Measurements from ENCODE around the gene CEPT1. TPM values are rescaled to one million over a fixed set of nuclear protein-coding genes. Genes with fewer than 3 reads are reported as not detected.

The CEPT1 gene
- total and polyA plus RNA-seq, 2 experiments from 2014 or later = 15.9 to 21.0 TPM

DNA sequence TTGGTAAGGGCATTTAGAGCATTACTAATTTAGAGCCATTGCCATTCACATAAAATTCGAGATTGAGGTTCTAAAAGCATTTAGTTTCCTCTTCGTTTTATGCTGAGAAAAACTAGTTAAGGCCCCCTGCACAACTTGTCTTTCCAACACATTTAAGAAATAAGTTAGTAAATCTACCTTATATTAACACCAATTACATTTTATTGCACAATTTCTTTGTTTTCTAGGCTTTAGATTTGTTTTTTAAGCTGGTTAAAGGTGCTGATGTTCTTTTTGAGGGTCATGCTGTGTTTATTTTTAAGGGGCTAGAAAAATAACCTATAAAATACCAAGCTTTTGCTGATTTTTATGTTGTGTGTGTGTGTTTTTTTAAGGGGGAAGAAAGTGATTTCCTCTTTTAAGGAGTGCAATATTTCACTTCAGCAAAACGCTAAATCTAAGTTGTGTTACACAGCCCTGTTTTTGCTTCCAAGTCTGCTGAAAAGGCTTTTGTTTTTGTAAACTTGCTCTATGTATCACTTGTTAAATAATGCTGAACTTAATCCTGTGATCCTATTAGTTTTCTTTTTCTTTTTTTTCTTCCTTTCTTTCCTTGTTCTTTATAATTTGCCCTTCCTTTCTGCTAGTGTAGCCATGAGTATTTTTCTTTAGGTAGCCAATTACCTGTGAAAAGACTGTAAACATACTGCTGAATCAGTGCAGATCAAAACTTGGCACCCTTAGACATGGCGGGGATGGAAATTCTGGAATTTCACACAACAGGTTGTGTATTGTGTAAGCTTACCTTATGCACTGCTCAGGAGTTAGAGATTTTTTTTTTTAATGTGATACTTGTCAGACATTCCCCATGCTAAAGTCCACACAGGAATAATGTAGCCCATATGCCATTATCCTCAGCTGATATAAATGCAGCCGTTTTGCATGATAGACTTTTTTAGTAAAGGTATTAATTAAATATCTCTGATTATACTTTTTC lies 1.5 kb downstream of the CEPT1 start:
- Histone ChIP-seq H3K4me1 (ENCODE audit: low read depth) (peaks cover 11% of the 10 kb centered on the region), H3K36me3 (peaks cover 15% of the 10 kb centered on the region), H3K27ac (no peak overlapping the region), H3K27me3 (no peaks in the 10 kb centered on the region), H3K4me3 (peak overlapping the region; percentile 64), H3K9me3 (ENCODE audit: low read depth) (no peaks in the 10 kb centered on the region)
- TF ChIP-seq, protein P1, sequence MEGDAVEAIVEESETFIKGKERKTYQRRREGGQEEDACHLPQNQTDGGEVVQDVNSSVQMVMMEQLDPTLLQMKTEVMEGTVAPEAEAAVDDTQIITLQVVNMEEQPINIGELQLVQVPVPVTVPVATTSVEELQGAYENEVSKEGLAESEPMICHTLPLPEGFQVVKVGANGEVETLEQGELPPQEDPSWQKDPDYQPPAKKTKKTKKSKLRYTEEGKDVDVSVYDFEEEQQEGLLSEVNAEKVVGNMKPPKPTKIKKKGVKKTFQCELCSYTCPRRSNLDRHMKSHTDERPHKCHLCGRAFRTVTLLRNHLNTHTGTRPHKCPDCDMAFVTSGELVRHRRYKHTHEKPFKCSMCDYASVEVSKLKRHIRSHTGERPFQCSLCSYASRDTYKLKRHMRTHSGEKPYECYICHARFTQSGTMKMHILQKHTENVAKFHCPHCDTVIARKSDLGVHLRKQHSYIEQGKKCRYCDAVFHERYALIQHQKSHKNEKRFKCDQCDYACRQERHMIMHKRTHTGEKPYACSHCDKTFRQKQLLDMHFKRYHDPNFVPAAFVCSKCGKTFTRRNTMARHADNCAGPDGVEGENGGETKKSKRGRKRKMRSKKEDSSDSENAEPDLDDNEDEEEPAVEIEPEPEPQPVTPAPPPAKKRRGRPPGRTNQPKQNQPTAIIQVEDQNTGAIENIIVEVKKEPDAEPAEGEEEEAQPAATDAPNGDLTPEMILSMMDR (IDR thresholded peaks at IDR 0.05; ENCODE audit: low read depth, low read length) = no peak
- no peak for DNase-seq (ENCODE audit: low read depth in 1 of 2, low spot score in 1 of 2)

DNA sequence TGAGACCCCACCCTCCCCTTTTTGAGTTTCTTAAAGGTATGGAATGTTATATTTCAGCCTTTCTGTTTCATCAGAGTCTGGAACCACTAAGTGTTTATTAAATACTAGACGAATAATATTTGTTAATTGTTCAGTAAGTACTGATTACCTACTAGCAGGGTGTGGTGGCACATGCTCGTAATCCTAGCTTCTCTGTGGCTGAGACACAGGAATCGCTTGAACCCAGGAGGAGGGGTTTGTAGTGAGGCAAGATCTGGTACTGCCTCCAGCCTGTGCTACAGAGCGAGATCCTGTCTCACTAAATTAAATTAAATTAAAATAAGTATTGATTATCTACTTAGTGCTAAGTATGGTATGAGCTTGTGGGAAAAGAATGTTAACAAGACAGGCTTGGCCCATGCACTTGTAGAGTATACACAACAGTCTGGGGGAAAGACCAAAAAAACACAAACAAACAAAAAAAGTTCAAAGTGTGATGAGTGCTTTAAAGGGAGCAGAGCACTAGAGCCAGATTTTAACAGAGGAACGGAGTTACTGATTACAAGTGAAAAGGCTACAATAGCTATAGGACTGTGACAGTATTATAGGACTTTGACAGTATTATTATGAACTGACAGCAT lies 2.4 kb downstream of the CEPT1 start:
- H3K4me1 ChIP-seq (ENCODE audit: low read depth) = peaks cover 11% of the 10 kb centered on the region
- H3K36me3 ChIP-seq = peaks cover 9% of the 10 kb centered on the region
- no peak overlapping the region for H3K4me3 ChIP-seq
- TF ChIP-seq, protein P1 (IDR thresholded peaks at IDR 0.05; ENCODE audit: low read depth, low read length) = no peak
- H3K27ac ChIP-seq = no peak overlapping the region
- H3K27me3 ChIP-seq = no peaks in the 10 kb centered on the region
- no peak for DNase-seq (ENCODE audit: low read depth in 1 of 2, low spot score in 1 of 2)
- no peaks in the 10 kb centered on the region for H3K9me3 ChIP-seq (ENCODE audit: low read depth)

DNA sequence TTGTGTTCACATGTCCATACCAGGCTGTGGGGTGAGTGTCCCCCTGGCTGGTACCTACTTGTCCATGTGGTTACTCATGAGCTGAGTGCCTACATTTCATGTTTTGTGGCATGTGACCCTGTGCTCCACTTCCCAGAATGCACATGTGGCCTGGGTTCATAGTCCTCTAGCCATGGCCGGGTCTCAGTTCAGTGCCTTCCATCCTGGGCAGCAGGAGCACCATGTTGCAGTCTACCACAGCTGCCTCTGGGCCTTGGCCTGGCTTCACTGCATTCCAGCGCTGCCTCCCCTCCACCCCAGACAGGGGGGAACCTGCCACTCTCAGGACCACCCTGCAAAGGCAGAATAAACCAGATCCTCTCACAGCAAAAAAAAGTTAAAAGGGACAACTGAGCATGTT lies 5.5 kb downstream of the CEPT1 start:
- no peaks in the 10 kb centered on the region for H3K9me3 ChIP-seq (ENCODE audit: low read depth)
- H3K27me3 ChIP-seq = no peaks in the 10 kb centered on the region
- DNase-seq (ENCODE audit: low read depth in 1 of 2, low spot score in 1 of 2) = no peak
- H3K4me3 ChIP-seq = no peak overlapping the region
- no peak overlapping the region for H3K27ac ChIP-seq
- H3K4me1 ChIP-seq (ENCODE audit: low read depth) = peaks cover 8% of the 10 kb centered on the region
- peaks cover 13% of the 10 kb centered on the region for H3K36me3 ChIP-seq
- TF ChIP-seq, protein P1 (IDR thresholded peaks at IDR 0.05; ENCODE audit: low read depth, low read length) = no peak

DNA sequence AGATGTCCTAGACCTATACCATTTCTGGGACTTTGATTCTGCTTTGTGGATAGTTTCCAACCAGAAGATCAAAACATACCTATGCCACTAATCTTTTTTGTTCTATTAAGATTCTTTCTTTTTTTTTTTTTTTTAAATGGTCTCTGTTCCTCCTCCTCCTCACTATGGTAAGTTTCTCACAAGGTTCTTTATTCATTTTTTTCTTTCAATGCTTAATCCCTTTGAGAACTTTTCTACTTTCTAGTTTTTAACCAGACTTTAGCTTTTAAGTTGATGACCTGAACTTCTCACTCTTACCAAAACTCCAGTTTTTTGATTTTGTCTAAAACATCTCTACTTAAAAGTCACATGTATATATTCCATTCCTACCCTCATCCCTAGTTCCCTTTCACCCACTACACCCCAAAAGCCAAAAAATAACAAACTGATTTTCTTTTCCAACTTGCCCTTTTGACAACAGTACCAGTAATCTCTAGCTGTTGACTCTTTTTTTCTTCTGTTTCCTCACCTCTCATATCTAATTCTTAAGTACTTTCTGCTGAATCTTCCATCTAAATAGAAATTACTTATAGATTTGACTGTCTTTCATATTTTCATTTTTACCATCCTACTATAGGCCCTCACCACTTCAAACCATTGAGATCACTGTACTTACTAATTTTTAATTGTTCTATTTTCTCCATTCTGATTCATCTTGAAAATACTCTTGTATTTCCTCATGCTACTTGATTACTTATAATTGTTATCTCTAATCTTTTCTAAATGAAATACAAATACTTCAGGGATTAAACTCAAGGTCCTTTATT lies 6.1 kb downstream of the CEPT1 start:
- H3K27me3 ChIP-seq = no peaks in the 10 kb centered on the region
- H3K9me3 ChIP-seq (ENCODE audit: low read depth) = no peaks in the 10 kb centered on the region
- H3K36me3 ChIP-seq = peaks cover 13% of the 10 kb centered on the region
- H3K4me3 ChIP-seq = no peak overlapping the region
- TF ChIP-seq, protein P1 (IDR thresholded peaks at IDR 0.05; ENCODE audit: low read depth, low read length) = no peak
- no peak overlapping the region for H3K27ac ChIP-seq
- no peak for DNase-seq (ENCODE audit: low read depth in 1 of 2, low spot score in 1 of 2)
- peaks cover 8% of the 10 kb centered on the region for H3K4me1 ChIP-seq (ENCODE audit: low read depth)

DNA sequence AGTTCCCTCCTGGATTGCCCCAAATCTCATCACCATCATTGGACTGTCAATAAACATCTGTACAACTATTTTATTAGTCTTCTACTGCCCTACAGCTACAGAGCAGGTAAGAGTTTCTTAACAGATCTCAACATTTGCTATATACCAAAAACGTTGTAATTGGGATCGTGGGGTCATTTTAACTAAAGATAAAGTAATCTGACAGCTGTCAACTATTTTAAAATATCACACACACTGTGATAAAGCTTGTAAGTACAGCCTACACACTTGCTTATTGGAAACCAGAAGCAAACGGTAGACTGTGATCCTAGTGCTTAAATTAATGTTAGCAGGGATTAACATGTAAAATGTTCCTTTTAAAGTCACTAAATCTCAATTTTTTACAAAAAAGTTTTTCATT lies 7.9 kb downstream of the CEPT1 start:
- H3K27ac ChIP-seq = no peak overlapping the region

More for the DNA sequence above, 7.9 kb downstream of the CEPT1 start:
- no peak overlapping the region for H3K4me3 ChIP-seq
- DNase-seq (ENCODE audit: low read depth in 1 of 2, low spot score in 1 of 2) = no peak
- TF ChIP-seq, protein P1 (IDR thresholded peaks at IDR 0.05; ENCODE audit: low read depth, low read length) = no peak
- no peaks in the 10 kb centered on the region for H3K4me1 ChIP-seq (ENCODE audit: low read depth)
- no peaks in the 10 kb centered on the region for H3K27me3 ChIP-seq
- no peaks in the 10 kb centered on the region for H3K9me3 ChIP-seq (ENCODE audit: low read depth)
- peaks cover 26% of the 10 kb centered on the region for H3K36me3 ChIP-seq

Measured in cardiac muscle cell (in vitro differentiated cells and primary cell).